ENCODE measurements around the gene AP5Z1.

Gene AP5Z1

GRCh38 chr7:4734587-4735345 lies 40.7 kb upstream of the AP5Z1 start:
- no peak overlapping the region for H3K4me3 ChIP-seq (ENCODE audit: low read depth, low read length)
- TF ChIP-seq POLR2A (IDR thresholded peaks at IDR 0.05; ENCODE audit: extremely low read depth, insufficient read length): no peak
- no peak for DNase-seq (ENCODE audit: low read depth)

GRCh38 chr7:4737300-4737699 lies 38.1 kb upstream of the AP5Z1 start:
- TF ChIP-seq, protein P1, sequence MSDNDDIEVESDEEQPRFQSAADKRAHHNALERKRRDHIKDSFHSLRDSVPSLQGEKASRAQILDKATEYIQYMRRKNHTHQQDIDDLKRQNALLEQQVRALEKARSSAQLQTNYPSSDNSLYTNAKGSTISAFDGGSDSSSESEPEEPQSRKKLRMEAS (IDR thresholded peaks at IDR 0.05; ENCODE audit: low read depth, low read length): no peak
- TF ChIP-seq MYC (IDR thresholded peaks at IDR 0.05; ENCODE audit: low read depth, low read length) (no peak), POLR2A (IDR thresholded peaks at IDR 0.05; ENCODE audit: extremely low read depth, insufficient read length) (no peak)
- TF ChIP-seq, protein P2, sequence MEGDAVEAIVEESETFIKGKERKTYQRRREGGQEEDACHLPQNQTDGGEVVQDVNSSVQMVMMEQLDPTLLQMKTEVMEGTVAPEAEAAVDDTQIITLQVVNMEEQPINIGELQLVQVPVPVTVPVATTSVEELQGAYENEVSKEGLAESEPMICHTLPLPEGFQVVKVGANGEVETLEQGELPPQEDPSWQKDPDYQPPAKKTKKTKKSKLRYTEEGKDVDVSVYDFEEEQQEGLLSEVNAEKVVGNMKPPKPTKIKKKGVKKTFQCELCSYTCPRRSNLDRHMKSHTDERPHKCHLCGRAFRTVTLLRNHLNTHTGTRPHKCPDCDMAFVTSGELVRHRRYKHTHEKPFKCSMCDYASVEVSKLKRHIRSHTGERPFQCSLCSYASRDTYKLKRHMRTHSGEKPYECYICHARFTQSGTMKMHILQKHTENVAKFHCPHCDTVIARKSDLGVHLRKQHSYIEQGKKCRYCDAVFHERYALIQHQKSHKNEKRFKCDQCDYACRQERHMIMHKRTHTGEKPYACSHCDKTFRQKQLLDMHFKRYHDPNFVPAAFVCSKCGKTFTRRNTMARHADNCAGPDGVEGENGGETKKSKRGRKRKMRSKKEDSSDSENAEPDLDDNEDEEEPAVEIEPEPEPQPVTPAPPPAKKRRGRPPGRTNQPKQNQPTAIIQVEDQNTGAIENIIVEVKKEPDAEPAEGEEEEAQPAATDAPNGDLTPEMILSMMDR (IDR thresholded peaks at IDR 0.05; ENCODE audit: low read depth, low read length): no peak

DNA sequence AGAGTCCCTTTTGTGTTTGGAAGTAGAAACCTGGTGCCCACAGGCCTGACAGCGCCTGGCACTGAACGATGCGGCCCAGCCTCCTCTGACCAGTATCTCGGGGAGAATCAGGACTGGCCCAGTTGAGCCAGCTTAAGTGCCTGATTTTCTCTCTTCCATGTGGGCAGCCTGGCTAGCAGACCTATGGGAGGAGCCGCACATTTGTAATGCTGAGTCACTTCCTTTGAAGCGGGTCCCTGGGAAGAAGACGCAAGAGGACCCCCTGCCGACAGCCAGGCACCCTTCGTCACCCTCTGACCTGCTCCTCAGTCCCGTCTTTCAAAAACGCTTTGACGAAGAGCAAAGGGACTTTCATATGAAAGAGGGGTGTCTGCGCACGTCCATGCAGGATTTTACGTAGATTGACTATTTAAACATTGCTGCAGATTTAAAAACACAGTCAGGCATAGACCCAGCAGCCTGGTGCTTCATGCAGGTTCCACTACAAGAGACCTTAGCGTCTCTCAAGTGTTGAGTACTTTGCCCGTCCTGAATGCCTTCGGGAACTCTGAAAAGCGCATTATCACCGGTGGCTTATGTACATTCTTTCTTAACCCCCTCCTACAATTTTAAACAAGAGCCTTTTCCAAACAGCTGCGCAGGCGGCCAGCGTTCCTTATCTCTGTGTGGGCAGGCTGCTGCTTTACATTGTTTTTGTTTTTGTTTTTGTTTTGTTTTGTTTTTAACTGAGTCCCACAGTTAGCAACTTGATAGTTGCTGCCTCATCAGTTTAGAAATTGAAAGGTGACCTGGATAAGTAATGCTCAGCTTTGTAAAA lies 36.5 kb upstream of the AP5Z1 start:
- peak overlapping the region; percentile 4 for H3K4me3 ChIP-seq (ENCODE audit: low read depth, low read length)
- peak; percentile 96 for DNase-seq (ENCODE audit: low read depth)

More at GRCh38 chr7:4737300-4737699, 38.1 kb upstream of the AP5Z1 start:
- no peak for DNase-seq (ENCODE audit: low read depth)
- H3K4me3 ChIP-seq (ENCODE audit: low read depth, low read length): no peak overlapping the region

GRCh38 chr7:4739528-4739992 lies 35.9 kb upstream of the AP5Z1 start:
- TF ChIP-seq POLR2A (IDR thresholded peaks at IDR 0.05; ENCODE audit: extremely low read depth, insufficient read length) (no peak), MYC (IDR thresholded peaks at IDR 0.05; ENCODE audit: low read depth, low read length) (no peak)
- TF ChIP-seq, protein P2 (IDR thresholded peaks at IDR 0.05; ENCODE audit: low read depth, low read length): no peak
- TF ChIP-seq, protein P1 (IDR thresholded peaks at IDR 0.05; ENCODE audit: low read depth, low read length): no peak
- H3K4me3 ChIP-seq (ENCODE audit: low read depth, low read length): no peak overlapping the region
- DNase-seq (ENCODE audit: low read depth): peak; percentile 59

More for the DNA sequence above, 36.5 kb upstream of the AP5Z1 start:
- TF ChIP-seq POLR2A (IDR thresholded peaks at IDR 0.05; ENCODE audit: extremely low read depth, insufficient read length) (no peak), MYC (IDR thresholded peaks at IDR 0.05; ENCODE audit: low read depth, low read length) (peak; percentile 88; the same call in 1 of the 2 replicates)
- TF ChIP-seq, protein P1 (IDR thresholded peaks at IDR 0.05; ENCODE audit: low read depth, low read length): peak; percentile 81
- TF ChIP-seq, protein P2 (IDR thresholded peaks at IDR 0.05; ENCODE audit: low read depth, low read length): peak; percentile 36

DNA sequence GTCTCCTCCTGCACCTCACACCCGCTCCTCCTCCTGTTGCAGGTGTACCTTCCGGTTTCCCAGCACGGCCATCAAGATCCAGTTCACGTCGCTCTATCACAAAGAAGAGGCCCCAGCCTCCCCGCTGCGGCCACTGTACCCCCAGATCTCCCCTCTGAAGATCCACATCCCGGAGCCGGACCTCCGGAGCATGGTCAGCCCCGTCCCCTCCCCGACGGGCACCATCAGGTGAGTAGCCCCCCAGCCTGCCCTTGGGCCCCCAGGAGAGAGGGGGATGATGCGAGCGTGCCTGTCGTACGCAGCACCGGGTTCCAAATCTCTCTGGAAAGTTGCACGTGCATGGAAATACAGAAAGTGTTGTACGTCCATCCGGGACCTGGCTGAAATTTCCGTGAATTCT lies 34.6 kb upstream of the AP5Z1 start:
- DNase-seq (ENCODE audit: low read depth): no peak
- TF ChIP-seq, protein P2 (IDR thresholded peaks at IDR 0.05; ENCODE audit: low read depth, low read length): no peak
- no peak for TF ChIP-seq POLR2A (IDR thresholded peaks at IDR 0.05; ENCODE audit: extremely low read depth, insufficient read length)
- no peak overlapping the region for H3K4me3 ChIP-seq (ENCODE audit: low read depth, low read length)

- TF ChIP-seq, protein P1 (IDR thresholded peaks at IDR 0.05; ENCODE audit: low read depth, low read length): no peak
- TF ChIP-seq MYC (IDR thresholded peaks at IDR 0.05; ENCODE audit: low read depth, low read length): no peak
- TF ChIP-seq, protein P2 (IDR thresholded peaks at IDR 0.05; ENCODE audit: low read depth, low read length): no peak
- TF ChIP-seq POLR2A (IDR thresholded peaks at IDR 0.05; ENCODE audit: extremely low read depth, insufficient read length): no peak
- no peak for DNase-seq (ENCODE audit: low read depth)
- H3K4me3 ChIP-seq (ENCODE audit: low read depth, low read length): no peak overlapping the region
These were observed 33.3 kb upstream of the AP5Z1 start for GRCh38 chr7:4742051-4742573.

All from NB4 (cell line).